ENCODE data around the gene LDHD. TPM values are rescaled to one million over a fixed set of nuclear protein-coding genes. Genes with fewer than 3 reads are reported as not detected.

LDHD gene
- total and polyA plus RNA-seq, 10 of the 15 experiments (the other 5 are each of a cell fraction or from before 2014, with no cell fraction given), result 0.10 to 0.12 TPM; not detected in 8

- FAIRE-seq (no peak), DNase-seq (ENCODE audit: low read depth, low spot score) (no peak), ATAC-seq (no peak)
- intact Hi-C loops (cut with micrococcal nuclease; ENCODE audit: unreplicated experiment) (no loop called here), in situ Hi-C loops (cut with MboI) (no loop called here)
- ChIA-PET CTCF (interaction anchor here (0.6 to 1.4 kb wide), 3 partner anchors 22 to 60 kb away, joined by 3 read pairs; no protein-coding TSS in a partner anchor), RAD21 (ENCODE audit: unreplicated experiment) (interaction anchor here (1.1 to 1.2 kb wide), 2 partner anchors 35 to 46 kb away, joined by 3 read pairs; no protein-coding TSS in a partner anchor), POLR2A (interaction anchor here (0.7 kb wide), 1 partner anchor 317 kb away, joined by 3 read pairs; no protein-coding TSS in a partner anchor), SMC1A (ENCODE audit: uncharacterized antibody, unreplicated experiment) (no interaction called here)
- no peaks in the 10 kb centered on the region for H4K20me1 ChIP-seq (ENCODE audit: control insufficient read depth, insufficient read depth)
- no peak overlapping the region for H3K9ac ChIP-seq (ENCODE audit: control insufficient read depth, insufficient read depth, low read length)
- peaks cover 14% of the 10 kb centered on the region for H3K4me1 ChIP-seq (ENCODE audit: control insufficient read depth, insufficient read depth, low read length)
- no TSS peak for BruUV-seq (replicated peaks)
- no peaks in the 10 kb centered on the region for H3K27me3 ChIP-seq (replicated peaks in 1 of 2; ENCODE audit: control insufficient read depth in 2 of 2, insufficient read depth in 2 of 2, low read length in 1 of 2)
- H2AFZ ChIP-seq (ENCODE audit: control insufficient read depth, low read depth, low read length), result no peak overlapping the region; the same call in 1 of the 2 replicates
- H3K36me3 ChIP-seq (ENCODE audit: control insufficient read depth in 2 of 2, insufficient read depth in 2 of 2, low read length in 1 of 2), result no peaks in the 10 kb centered on the region
- no peak overlapping the region for H3K27ac ChIP-seq (ENCODE audit: control insufficient read depth, insufficient read depth)
- no peaks in the 10 kb centered on the region for H3K9me3 ChIP-seq (replicated peaks; ENCODE audit: control insufficient read depth, insufficient read depth, low read length)
- TF ChIP-seq RAD51 (IDR thresholded peaks at IDR 0.05), result no peak
- TF ChIP-seq MLLT1 (IDR thresholded peaks at IDR 0.05), result no peak
- no peak for TF ChIP-seq FOXM1 (IDR thresholded peaks at IDR 0.05; ENCODE audit: low read depth, low read length)
- no peak for TF ChIP-seq CBFB (IDR thresholded peaks at IDR 0.05; ENCODE audit: low read depth)
- no peak for TF ChIP-seq IKZF2 (IDR thresholded peaks at IDR 0.05)
- TF ChIP-seq GATAD2B (conservative IDR thresholded peaks at IDR 0.05; ENCODE audit: low read depth), result no peak
- TF ChIP-seq SMAD1 (IDR thresholded peaks at IDR 0.05; ENCODE audit: low read depth, partially characterized antibody), result no peak
- TF ChIP-seq MTA2 (IDR thresholded peaks at IDR 0.05; ENCODE audit: low read depth), result no peak
- TF ChIP-seq HDAC6 (IDR thresholded peaks at IDR 0.05; ENCODE audit: unreplicated experiment), result no peak
- TF ChIP-seq MAX (IDR thresholded peaks at IDR 0.05; ENCODE audit: low read depth, low read length), result no peak
- TF ChIP-seq REST (IDR thresholded peaks at IDR 0.05; ENCODE audit: low read depth, low read length), result no peak
- TF ChIP-seq ZBED1 (IDR thresholded peaks at IDR 0.05; ENCODE audit: borderline replicate concordance), result no peak
- TF ChIP-seq ZNF24 (IDR thresholded peaks at IDR 0.05), result no peak
- no peak for TF ChIP-seq MXI1 (IDR thresholded peaks at IDR 0.05; ENCODE audit: low read depth, low read length)
- 84% methylated on average over 10 of the region's 10 CpGs for WGBS (ENCODE audit: insufficient coverage, insufficient replicate concordance, low lambda C conversion rate, missing lambda C conversion rate)
- H3K4me3 ChIP-seq, result no peak overlapping the region
- no peaks in the 10 kb centered on the region; the same call in none of the 2 replicates for H3K79me2 ChIP-seq (ENCODE audit: control insufficient read depth, insufficient read depth, low read length)
- peak overlapping the region; percentile 36 for H3K4me2 ChIP-seq (ENCODE audit: control insufficient read depth, insufficient read depth)
Observed at GRCh38 chr16:75065149-75065505, 51.5 kb downstream of the LDHD start.
